Colonic mucosa (tissue), 4 donors: ENCODE measurements around the gene GORASP2. TPM values are rescaled to one million over a fixed set of nuclear protein-coding genes. Genes with fewer than 3 reads are reported as not detected.

Source experiments
- DNase-seq: peaks from one replicate; pipeline ENCODE4 v3.0.0-alpha.2; 2020
- H3K27ac ChIP-seq: fragments of 200-600 bp; one replicate; pipeline ENCODE4 v1.8.0; 2021
- H3K27me3 ChIP-seq: fragments of 200-600 bp; one replicate; pipeline ENCODE4 v1.8.0; 2021
- H3K36me3 ChIP-seq: fragments of 200-600 bp; one replicate; pipeline ENCODE4 v1.8.0; 2021
- H3K4me1 ChIP-seq: fragments of 200-600 bp; one replicate; pipeline ENCODE4 v1.8.0; 2021; ENCODE audit warnings: mild to moderate bottlenecking
- H3K4me3 ChIP-seq: fragments of 200-600 bp; one replicate; pipeline ENCODE4 v1.8.0; 2021
- H3K9ac ChIP-seq, 2 donors: one replicate each; pipeline ENCODE4 v1.7.0; 2013; ENCODE audit warnings: control low read depth in 2 of 2, low read depth in 2 of 2, low read length in 2 of 2
- H3K9me3 ChIP-seq: fragments of 200-600 bp; one replicate; pipeline ENCODE4 v1.8.0; 2021
- CTCF ChIP-seq: fragments of 200-600 bp; IDR thresholded peaks from one replicate; pipeline ENCODE4 v1.8.0; 2022; ENCODE audit warnings: antibody characterized with exemption, mild to moderate bottlenecking
- intact Hi-C: fragments of 100-400 bp; cut with DNase I; formaldehyde crosslinking; loops from one replicate; pipeline ENCODE4 v1.14.1; 2022
- total RNA-seq, 2 donors: library from RNA; stranded (reverse); fragmentation: NEBNext Ultra II Directional in 1 of 2; extraction: Animal tissue kit (Norgen Biotek cat#: 25700) in 1 of 2; gene quantifications; one replicate each; pipeline ENCODE4 v1.2.1, GENCODE V29; 2021
- donor health status: healthy.
- donor health status: DM: no; HTN: no; CAD: no.
- donor health status: DM: no; HTN: no; CAD: no.

Gene GORASP2
- total RNA-seq, 2 donors from 2014 or later, result 78.4 to 79.8 TPM

GRCh38 chr2:170967553-170967952 is 38.5 kb downstream of the GORASP2 start:
- Histone ChIP-seq H3K9me3 (no peaks in the 10 kb centered on the region), H3K4me3 (no peak overlapping the region), H3K27ac (no peak overlapping the region), H3K4me1 (no peaks in the 10 kb centered on the region), H3K9ac (no peak overlapping the region), H3K36me3 (peaks cover 3% of the 10 kb centered on the region), H3K27me3 (no peaks in the 10 kb centered on the region)
- no peak for DNase-seq
- TF ChIP-seq CTCF, result no peak
- intact Hi-C loops, result no loop called here

GRCh38 chr2:170968205-170969003 is 39.4 kb downstream of the GORASP2 start:
- H3K9ac ChIP-seq, result no peak overlapping the region
- TF ChIP-seq CTCF, result no peak
- no peaks in the 10 kb centered on the region for H3K27me3 ChIP-seq
- intact Hi-C loops, result no loop called here
- DNase-seq, result no peak
- H3K4me1 ChIP-seq, result no peaks in the 10 kb centered on the region
- H3K4me3 ChIP-seq, result no peak overlapping the region
- H3K9me3 ChIP-seq, result no peaks in the 10 kb centered on the region
- no peak overlapping the region for H3K27ac ChIP-seq
- no peaks in the 10 kb centered on the region for H3K36me3 ChIP-seq

GRCh38 chr2:170969030-170969429 is 40.0 kb downstream of the GORASP2 start:
- Histone ChIP-seq H3K27ac (no peak overlapping the region), H3K4me3 (no peak overlapping the region), H3K27me3 (no peaks in the 10 kb centered on the region), H3K9ac (no peak overlapping the region), H3K4me1 (no peaks in the 10 kb centered on the region), H3K36me3 (no peaks in the 10 kb centered on the region), H3K9me3 (no peaks in the 10 kb centered on the region)
- DNase-seq, result no peak
- intact Hi-C loops, result no loop called here
- TF ChIP-seq CTCF, result no peak

GRCh38 chr2:170969872-170970496 is 40.9 kb downstream of the GORASP2 start:
- Histone ChIP-seq H3K4me3 (no peak overlapping the region), H3K9me3 (no peaks in the 10 kb centered on the region), H3K27me3 (no peaks in the 10 kb centered on the region), H3K9ac (no peak overlapping the region), H3K36me3 (no peaks in the 10 kb centered on the region), H3K4me1 (peaks cover 3% of the 10 kb centered on the region), H3K27ac (no peak overlapping the region)
- TF ChIP-seq CTCF, result no peak
- intact Hi-C loops, result loop anchor here (5.0 kb wide), 1 partner anchor 187 kb away; no protein-coding TSS in a partner anchor
- DNase-seq, result no peak

- H3K36me3 ChIP-seq, result no peaks in the 10 kb centered on the region
Measured at GRCh38 chr2:170971071-170971470, 42.0 kb downstream of the GORASP2 start.

More at GRCh38 chr2:170971071-170971470, 42.0 kb downstream of the GORASP2 start:
- no peak overlapping the region for H3K27ac ChIP-seq
- H3K9me3 ChIP-seq, result no peaks in the 10 kb centered on the region
- no peak overlapping the region for H3K4me3 ChIP-seq
- no peak overlapping the region for H3K9ac ChIP-seq
- no peak for TF ChIP-seq CTCF
- H3K27me3 ChIP-seq, result no peaks in the 10 kb centered on the region
- intact Hi-C loops, result loop anchor here (5.0 kb wide), 1 partner anchor 186 kb away; no protein-coding TSS in a partner anchor
- DNase-seq, result no peak
- H3K4me1 ChIP-seq, result peaks cover 3% of the 10 kb centered on the region
